GM21526 (cell line): ENCODE measurements around the gene RGP1.

ENCODE experiments used
- ATAC-seq: cut with Tn5 transposase; IDR thresholded peaks from one replicate; pipeline ENCODE4 v1.9.1; 2021; ENCODE audit warnings: moderate library complexity; ENCODE audit not compliant: unreplicated experiment, low FRiP score

Gene RGP1

DNA sequence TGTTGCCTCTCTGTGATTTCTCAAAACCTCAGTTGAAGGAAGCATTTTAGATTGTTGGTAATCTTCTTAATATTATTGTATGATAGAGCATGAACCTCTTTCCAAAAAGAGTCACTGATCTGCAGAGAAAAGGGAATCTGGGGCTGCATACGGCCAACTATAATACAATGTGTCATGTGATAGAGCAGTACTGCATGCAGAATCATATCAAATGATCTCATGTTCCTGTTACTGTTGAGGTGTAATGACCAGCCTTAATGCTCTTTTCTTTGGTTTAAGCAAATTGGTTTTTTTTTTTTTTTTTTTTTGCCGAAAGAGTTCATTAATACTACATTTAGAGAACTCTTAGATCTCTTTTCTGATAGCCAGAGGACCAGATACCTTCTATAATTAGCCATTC is 17.9 kb downstream of the RGP1 start:
- no peak for ATAC-seq

DNA sequence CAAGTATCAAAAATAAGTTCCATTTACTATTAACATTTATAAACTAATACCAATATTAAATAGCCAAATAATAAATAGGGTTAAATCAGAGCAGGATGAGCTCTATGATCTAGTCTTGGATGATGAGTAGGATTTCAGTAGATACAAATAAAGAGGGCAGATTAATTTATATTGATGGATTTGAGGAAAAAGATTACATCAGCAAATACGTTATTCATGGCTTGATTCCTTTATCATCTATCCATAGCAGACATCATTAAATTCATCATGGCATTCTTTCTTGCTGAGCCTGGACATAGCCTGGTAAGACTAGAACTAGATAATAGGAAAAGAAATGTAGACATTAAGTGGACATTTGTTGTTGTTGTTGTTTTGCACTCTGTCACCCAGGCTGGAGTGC is 18.4 kb downstream of the RGP1 start:
- no peak for ATAC-seq

DNA sequence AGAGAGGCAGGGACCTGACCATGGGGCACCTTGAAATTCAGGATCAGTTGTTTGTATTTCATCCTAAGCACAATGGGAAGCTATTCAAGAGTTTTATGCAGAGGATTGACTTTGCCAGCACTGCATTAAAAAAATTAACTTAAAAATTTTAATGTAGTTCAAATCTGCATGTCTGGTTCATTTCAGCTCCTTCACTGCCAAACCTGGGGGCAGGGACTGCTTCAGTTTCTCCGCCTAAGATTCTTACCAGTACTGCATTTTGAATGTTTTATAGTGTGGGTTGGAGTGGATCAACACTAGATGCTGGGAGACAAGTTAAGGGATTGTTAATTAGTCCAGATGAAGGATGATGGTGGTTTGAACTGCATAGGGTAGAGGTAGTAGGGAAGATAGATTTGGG is 20.7 kb downstream of the RGP1 start:
- no peak for ATAC-seq

DNA sequence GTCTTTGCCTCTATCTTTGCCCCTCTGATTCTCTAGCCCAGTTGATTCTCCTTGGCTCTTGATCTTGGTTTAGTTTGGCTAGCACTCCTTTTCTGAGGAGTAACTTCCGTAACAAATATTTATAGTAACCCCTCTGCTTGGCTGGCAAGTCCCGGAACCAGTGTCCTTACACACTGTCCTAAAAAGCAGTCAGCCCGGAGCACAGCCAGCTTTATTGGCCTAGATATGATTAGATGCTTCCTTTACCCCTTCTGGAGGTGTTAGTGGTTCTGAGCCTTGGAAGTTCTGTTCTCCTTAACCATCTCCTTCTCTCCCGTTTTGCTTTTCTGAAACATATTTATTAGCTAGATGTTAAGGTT is 22.0 kb downstream of the RGP1 start:
- no peak for ATAC-seq

DNA sequence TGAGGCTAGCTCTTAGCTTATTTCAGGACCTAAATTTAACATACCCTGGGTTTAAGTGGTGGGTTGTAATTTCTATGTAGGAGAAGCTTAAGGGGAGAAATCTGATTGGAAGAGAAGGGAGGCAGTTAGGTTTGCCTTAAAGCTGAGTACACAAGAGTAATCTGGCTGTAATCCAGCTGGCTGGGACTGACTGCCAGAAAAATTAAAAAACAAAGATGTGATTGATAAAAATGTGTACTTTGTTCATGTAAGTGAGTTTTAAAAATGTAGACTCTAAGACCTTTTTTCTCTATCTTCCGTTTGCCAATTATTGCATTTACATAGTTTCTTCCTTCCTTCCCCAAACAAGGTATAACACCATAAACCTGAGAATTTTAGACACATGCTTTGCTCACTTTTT is 22.4 kb downstream of the RGP1 start:
- no peak for ATAC-seq

DNA sequence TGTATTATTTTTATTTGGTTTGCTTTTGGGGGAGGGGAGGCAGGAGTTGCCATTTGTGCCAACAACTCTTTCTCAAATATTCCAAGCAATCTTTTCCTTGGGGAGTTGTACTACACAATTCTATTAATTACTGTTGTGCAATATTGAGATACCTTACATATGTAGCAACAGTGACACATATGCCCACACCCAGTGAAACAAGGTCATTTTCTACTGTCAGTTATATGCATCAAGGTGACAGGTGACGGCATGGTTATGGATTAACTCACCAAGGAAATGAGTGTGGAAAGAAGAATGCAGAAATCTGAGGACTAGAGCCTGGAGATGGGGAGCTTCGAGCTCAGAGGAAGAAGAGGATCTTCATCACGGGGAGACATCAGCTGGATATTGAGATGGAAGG is 22.9 kb downstream of the RGP1 start:
- no peak for ATAC-seq

DNA sequence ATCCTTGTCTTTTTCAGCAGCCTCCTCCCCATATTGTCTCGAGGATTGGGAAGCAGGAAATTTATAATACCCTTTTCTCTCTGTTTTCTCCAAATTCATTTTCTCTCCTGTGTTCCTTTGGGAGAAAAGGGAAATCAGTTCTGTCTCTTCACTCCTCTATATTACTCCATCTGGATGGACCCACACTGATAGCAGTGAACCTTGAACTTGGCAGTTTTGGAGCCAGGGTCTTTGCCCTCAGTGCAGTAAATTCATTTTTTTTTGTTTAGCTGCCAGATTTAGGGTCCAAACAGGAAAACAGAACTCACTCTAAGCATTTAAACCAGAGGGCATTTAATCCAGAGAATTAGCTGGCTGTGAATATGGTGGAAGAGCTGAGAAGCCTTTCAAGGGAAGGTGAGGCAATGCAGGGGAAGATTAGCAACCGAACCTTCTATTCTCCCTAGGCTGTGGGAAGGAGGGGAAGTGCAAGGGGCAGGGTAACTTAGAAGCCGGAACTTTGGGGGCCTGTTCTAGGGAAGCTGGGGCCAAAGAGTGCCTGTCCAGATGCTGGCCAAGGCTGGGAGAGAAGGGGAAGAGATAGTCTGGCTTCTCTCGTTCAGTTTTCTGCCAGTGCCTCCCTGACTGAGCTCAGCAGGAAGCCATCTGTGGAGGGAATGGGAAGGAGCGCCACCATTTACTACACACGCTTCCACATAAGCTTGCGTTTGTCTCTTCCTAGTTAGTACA is 26.0 kb downstream of the RGP1 start:
- no peak for ATAC-seq

DNA sequence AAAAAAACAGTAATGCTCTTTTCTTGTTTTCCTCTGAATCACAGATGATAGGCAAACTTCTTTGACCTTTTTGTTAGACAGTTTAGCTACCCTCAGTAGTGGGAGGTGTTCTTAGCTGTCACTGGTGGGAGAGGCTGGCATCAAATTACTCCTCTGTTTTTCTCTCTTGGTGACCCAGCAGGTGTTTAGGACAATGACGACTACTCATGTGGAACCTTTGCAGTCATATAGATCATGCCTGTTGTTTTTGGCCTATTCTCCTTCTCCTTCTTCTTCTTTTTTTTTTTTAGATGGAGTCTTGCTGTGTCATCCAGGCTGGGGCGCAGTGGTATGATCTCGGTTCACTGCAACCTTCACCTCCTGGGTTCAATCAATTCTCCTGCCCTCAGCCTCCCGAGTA is 26.9 kb downstream of the RGP1 start:
- no peak for ATAC-seq

DNA sequence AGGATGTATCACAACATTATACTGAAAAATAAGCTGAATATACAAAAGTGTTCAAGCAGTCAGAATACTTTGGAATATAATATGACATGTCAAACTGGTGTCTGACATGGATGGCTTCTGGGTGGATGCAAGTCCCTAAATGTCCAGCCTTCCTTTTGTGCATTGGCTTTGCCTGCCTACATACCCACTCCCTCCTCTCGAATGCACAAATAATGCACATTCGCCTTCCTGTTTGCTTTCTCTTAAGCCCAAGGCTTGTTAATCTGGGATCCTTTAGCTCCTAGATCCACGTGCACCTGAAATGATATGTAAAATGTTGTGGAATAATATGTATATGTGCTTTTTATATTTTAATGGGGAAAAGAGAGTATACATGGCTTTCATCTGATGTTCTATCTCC is 29.4 kb downstream of the RGP1 start:
- ATAC-seq = no peak

DNA sequence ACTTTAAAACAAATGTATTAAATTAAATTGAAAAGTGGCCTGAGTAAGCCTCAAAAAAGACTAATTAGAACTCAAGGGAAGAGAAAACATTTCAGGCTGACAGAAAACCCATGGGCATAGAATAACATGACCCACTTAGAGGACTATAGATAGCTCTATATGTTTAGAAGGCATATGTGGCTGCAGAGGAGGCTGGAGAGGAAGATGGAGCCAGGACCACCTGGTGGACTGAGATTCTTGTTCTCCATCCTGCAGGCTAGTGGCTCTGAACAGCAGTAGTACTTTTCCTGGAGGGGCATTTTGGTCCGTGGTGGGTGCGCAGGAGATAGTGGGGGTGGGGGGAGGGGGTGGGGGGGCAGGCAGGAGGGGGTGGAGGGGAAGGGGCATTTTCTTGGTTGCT is 32.0 kb downstream of the RGP1 start:
- no peak for ATAC-seq

DNA sequence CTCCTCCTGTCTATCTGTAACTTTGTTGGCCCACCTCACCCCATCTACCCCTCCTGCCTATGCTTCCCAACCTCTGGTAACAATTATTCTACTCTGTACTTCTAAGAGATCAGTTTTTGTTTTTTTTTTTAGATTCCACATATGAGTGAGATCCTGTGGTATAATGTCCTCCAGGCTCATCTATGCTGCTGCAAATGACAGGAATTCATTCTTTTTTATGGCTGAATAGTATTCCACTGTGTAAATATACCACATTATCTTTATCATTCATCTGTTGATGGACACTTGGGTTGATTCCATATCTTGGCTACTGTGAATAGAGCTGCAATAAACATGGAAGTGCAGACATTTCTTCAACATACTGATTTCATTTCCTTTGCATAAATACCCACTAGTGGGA is 34.3 kb downstream of the RGP1 start:
- ATAC-seq = no peak

DNA sequence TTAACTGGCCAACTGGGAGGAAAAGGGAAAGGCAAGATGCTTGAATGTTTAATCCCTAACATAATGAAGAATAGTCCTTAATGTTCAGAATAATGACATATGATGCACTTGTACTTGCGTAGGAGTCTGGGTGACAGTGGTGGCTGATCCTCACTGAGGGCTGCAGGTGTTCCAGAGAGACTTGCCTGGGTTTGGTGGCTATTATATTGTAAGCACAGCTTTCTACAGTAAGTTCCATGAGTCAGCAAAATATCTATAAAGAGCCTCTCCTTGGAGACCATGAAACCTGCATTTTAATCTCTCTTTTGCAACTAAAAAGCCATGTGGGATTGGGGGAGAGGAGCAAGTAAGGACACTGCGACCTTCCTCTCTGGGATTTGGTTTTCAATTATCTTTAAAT is 40.5 kb downstream of the RGP1 start:
- ATAC-seq = no peak

DNA sequence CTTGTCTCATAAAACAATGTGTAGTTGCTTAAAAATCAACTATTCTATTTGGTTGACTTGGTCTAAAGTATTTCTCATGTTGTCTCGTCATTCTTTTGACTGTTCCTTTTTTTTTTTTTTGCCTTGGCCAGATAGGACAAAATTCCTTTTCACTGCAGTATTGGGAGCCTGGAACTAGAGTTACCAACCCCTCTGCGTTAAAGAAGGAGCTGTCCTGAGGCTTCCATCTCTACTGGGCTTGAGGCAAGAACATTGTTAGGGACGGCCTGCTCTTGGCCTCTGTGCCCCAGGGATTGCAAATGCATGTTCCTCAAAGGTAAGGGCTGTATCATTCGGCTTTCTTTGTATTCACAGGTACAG is 40.9 kb downstream of the RGP1 start:
- peak; percentile 11 for ATAC-seq

DNA sequence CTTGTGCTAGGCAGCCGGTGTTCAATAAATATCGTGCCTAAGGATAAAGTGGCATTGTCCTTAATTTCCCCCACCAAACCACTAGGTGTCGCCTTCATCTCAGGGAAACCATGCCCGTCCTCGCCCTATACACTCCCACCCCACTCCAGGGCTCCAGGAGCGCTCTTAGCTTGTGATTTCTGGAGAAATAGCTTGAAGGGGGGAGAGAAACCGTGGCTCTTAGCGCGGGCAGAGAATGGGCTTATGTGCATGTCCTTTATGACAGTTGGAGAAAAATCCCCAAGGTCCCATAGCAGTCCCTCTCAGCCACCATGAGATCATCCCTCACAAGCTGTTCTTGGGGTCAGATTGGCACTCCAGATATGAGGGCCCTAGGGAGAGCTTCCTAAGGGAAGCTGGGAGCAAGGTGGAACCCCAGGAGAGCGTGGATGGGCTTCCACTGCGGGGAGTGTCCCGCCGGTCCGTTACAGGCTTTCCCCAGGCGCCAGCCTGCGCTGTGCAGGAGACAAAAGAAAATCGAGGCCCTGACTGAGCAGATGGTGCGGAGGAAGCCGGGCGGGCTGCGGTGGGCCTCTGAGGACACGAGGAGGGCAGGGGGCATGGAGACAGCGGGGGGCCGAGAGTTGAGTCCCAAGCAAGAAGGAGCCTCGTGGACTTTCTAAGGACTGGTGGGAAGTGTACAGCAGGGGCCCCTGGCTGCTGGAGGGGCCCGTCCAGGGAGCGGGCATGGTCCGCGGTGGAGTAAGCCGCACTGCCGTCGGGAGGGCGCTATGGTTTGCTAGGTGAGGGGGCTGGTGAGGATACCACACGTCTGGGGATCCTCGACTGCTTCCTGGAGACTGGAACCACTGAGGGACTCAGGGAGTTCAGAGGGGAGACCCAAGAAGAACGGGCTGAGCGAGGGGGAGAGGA is 41.6 kb downstream of the RGP1 start:
- ATAC-seq = peak; percentile 70

DNA sequence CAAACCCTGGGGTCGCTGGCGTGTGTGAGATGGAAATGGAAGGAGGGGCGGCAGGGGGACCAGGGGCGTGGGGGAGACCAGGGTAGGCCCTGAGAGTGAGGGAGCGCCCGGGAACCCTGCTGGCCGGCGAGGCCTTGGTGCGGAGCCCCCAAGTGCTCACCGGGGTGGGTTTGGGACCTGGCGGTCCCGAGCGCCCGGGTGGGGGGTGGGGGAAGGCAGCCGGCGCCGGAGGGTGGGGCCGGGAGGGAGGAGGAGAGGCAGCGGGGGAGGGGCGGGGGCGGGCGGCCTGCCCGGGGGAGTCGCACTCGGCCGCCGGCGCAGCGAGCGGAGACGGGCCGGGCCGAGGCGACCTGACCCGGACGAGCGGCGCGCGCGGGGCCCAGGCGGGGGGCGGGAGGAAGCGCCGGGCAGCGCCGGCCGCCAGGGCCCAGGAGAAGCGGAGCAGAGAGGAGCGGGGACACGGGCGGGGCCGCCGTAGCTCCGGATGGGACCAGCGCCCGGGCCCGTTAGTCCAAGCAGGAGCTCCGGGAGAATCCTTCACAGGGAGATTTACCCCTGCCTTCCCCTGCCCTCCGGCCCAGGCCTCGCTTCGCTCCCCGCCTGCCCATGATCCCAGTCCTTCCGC is 42.3 kb downstream of the RGP1 start, which contains the start of gene NPR2:
TSS of gene NPR2 (plus strand) at position 295 of the 625 bp plus-strand sequence. CDS start 818 bp downstream, outside the sequence.
- ATAC-seq = no peak

DNA sequence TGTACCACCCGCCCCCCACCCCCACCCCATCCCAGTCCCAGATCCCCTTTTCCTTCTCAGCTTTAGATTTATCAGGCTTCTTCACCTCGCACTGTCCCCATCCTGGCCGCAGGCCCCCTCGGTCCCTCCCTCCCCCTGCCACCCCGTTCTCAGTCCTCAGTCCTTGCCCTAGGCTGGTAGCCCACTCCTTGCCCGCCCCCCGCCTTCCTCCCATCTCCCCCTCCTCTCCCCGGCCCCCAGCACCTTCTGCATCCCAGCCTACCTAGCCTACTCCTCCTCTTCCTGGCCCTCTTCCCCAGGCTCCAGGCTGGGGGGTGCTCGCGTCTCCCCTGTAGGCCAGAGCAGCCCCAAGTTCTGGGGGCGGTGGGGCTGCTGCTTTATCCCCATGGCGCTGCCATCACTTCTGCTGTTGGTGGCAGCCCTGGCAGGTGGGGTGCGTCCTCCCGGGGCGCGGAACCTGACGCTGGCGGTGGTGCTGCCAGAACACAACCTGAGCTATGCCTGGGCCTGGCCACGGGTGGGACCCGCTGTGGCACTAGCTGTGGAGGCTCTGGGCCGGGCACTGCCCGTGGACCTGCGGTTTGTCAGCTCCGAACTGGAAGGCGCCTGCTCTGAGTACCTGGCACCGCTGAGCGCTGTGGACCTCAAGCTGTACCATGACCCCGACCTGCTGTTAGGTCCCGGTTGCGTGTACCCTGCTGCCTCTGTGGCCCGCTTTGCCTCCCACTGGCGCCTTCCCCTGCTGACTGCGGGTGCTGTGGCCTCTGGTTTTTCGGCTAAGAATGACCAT is 43.1 kb downstream of the RGP1 start:
- no peak for ATAC-seq

DNA sequence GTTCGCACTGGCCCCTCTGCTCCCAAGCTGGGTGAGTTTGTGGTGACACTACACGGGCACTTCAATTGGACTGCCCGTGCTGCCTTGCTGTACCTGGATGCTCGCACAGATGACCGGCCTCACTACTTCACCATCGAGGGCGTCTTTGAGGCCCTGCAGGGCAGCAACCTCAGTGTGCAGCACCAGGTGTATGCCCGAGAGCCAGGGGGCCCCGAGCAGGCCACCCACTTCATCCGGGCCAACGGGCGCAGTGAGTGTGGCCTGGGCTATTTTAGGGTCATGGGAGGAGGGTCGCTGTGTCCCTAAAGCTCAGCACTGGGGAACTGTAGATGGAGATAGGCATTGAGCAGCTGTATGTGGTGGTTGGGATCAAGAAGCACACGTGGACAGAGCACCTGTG is 43.7 kb downstream of the RGP1 start:
- no peak for ATAC-seq

DNA sequence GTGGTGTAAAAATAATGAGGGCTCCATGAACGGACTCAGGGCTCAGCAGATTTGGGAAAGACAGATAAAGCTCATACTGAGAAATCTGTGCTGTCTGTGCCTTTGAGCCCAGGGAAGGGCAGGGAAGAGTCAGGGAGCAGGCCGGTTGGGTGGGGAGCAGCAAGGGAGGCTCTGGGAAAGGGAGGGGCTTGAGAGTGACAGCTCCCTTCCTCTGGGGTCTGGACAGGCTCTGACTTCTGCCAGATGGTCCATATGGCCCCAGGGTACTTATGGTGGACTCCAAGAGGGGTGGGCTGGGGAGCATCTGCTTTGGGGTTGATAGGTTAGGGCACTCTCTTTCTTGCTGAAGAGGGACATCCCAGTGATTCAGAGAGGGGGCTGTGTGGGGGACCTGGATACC is 44.4 kb downstream of the RGP1 start:
- no peak for ATAC-seq

DNA sequence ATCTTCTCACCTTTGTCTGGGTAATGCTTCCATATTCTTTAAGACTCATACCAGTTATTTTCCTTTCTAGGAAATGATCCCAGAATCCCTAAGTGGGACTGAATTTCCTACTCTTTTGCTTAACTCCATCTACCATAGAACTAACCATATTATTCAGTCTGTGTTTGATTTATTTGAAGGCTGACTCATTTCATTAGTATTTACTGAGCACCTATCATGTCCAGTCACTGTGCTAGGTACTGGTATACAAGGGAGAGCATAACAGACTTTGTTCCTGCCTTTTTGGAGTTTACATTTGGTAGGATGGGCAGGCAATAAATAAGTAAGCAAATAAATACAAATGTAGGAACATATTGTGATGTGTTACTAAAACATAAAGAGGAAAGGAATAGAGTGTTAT is 46.6 kb downstream of the RGP1 start:
- no peak for ATAC-seq

DNA sequence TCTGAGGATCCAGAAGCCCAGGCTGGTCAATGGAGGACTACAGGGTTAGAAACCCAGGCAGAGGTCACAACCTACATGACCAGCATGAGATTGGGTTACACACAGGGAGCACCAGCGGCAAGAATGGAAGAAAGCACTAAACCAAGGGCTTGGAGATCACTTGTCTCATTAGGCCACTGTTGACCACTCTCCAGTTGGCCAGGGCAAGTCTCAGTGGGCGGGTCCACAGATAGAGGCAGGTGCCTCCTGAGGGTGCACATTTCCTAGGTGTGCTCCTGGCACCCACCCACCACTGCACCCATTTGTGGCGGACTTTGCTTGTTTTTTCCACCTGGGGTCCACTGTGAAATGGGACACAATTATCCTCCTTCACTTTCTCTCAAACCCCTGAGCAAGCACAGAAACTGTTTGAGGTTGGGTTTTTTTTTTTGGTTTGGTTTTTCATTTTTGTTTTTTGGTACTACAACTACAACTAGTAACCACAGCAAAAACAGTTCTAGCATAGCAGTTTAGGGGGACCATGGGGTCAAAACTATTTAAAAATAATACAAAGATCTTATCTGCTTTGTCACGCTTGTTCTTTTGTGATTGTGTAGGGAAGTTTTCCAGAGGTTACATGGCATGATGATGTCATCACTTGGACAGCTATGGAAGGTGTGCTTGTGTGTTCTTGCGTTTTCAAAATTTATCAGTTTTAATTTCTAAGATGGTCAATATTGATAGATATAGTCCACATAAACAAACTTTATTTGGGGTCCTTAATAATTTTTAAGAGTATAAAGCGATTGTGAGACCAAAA is 48.4 kb downstream of the RGP1 start:
- ATAC-seq = no peak
